SIG-M5 treated with dmso at 0.1 percent for 504 hours (cell line): ENCODE data around the gene FZD4.
"Not testable (repeated sequence)": the region's sequence is repeated elsewhere in the genome, so short reads cannot be mapped to it uniquely, and the experiment has no call there.

Experiments
- DNase-seq: peaks from one replicate; lab custom pipeline; 2025; ENCODE audit not compliant: unreplicated experiment; lab: John Stamatoyannopoulos, UW

FZD4 gene

GRCh38 chr11:86915850-86916249 is 39.3 kb downstream of the FZD4 start:
- not testable (repeated sequence) for DNase-seq

- no peak for DNase-seq
Measured at GRCh38 chr11:86914865-86915519, 40.2 kb downstream of the FZD4 start.

- DNase-seq = no peak
Measured at GRCh38 chr11:86912238-86912637, 43.0 kb downstream of the FZD4 start.

GRCh38 chr11:86910592-86910991 is 44.6 kb downstream of the FZD4 start:
- no peak for DNase-seq

- no peak for DNase-seq
Measured at GRCh38 chr11:86906198-86906597, 49.0 kb downstream of the FZD4 start.

GRCh38 chr11:86905252-86905651 is 49.9 kb downstream of the FZD4 start:
- DNase-seq = no peak

GRCh38 chr11:86904001-86904400 is 51.2 kb downstream of the FZD4 start:
- DNase-seq = no peak

- no peak for DNase-seq
Measured at GRCh38 chr11:86902345-86902744, 52.9 kb downstream of the FZD4 start.

- DNase-seq = no peak
Measured at GRCh38 chr11:86901599-86901998, 53.6 kb downstream of the FZD4 start.

- DNase-seq = no peak
Measured at GRCh38 chr11:86900162-86900561, 55.0 kb downstream of the FZD4 start.

- DNase-seq = no peak
Measured at GRCh38 chr11:86898689-86899088, 56.5 kb downstream of the FZD4 start.

- DNase-seq = no peak
Measured at GRCh38 chr11:86896441-86896841, 58.8 kb downstream of the FZD4 start.
